Neural cell (in vitro differentiated cells): ENCODE measurements around the gene PRXL2A. TPM values are rescaled to one million over a fixed set of nuclear protein-coding genes. Genes with fewer than 3 reads are reported as not detected.

Experiments
- H2AFZ ChIP-seq: fragments of 200-600, 300-800 bp; sonication (generic), shearing (Covaris generic); 2 replicates; pipeline ENCODE4 v1.6.0; 2014; ENCODE audit warnings: low read depth, mild to moderate bottlenecking, antibody characterized with exemption, low read length, moderate library complexity
- H3F3A ChIP-seq: fragments of 200-600 bp; shearing (Covaris generic); 2 replicates; pipeline ENCODE4 v1.6.1; 2016; ENCODE audit warnings: mild to moderate bottlenecking, moderate library complexity, mixed read lengths, antibody characterized with exemption, low read length; ENCODE audit not compliant: insufficient read depth, poor library complexity, severe bottlenecking
- H3K27ac ChIP-seq: fragments of 200-600, 300-800 bp; sonication (generic), shearing (Covaris generic); 2 replicates; pipeline ENCODE4 v1.5.1; 2014; ENCODE audit warnings: mild to moderate bottlenecking, low read length, moderate library complexity
- H3K27me3 ChIP-seq: fragments of 300-800, 200-600 bp; sonication (generic), shearing (Covaris generic); 2 replicates; pipeline ENCODE4 v1.6.0; 2014; ENCODE audit warnings: mild to moderate bottlenecking, low read depth, low read length, moderate library complexity; ENCODE audit not compliant: insufficient read depth
- H3K36me3 ChIP-seq: fragments of 300-800, 200-600 bp; sonication (generic), shearing (Covaris generic); 2 replicates; pipeline ENCODE4 v1.5.1; 2014; ENCODE audit warnings: mild to moderate bottlenecking, antibody characterized with exemption, low read length, moderate library complexity; ENCODE audit not compliant: insufficient read depth
- H3K4me2 ChIP-seq: fragments of 300-800, 200-600 bp; sonication (generic), shearing (Covaris generic); 2 replicates; pipeline ENCODE4 v1.6.0; 2014; ENCODE audit warnings: mild to moderate bottlenecking, low read length
- H3K4me3 ChIP-seq: fragments of 300-800, 200-600 bp; sonication (generic), shearing (Covaris generic); 2 replicates; pipeline ENCODE4 v1.5.1; 2014; ENCODE audit warnings: mild to moderate bottlenecking, low read length, moderate library complexity
- H3K79me2 ChIP-seq: fragments of 200-600 bp; shearing (Covaris generic); replicated peaks from 2 replicates; pipeline ENCODE4 v1.6.0; 2014; ENCODE audit warnings: mild to moderate bottlenecking, low read length, moderate library complexity; ENCODE audit not compliant: insufficient read depth
- H3K9ac ChIP-seq: fragments of 300-800, 200-600 bp; sonication (generic), shearing (Covaris generic); 2 replicates; pipeline ENCODE4 v1.6.1; 2016; ENCODE audit warnings: mild to moderate bottlenecking, low read length, mixed read lengths
- H3K9me2 ChIP-seq: fragments of 200-600 bp; shearing (Covaris generic); 2 replicates; pipeline ENCODE4 v1.6.1; 2016; ENCODE audit warnings: mild to moderate bottlenecking, low read length, mixed read lengths; ENCODE audit not compliant: insufficient read depth
- H3K9me3 ChIP-seq: fragments of 200-600, 300-800 bp; sonication (generic), shearing (Covaris generic); 2 replicates; pipeline ENCODE4 v1.6.1; 2016; ENCODE audit warnings: mild to moderate bottlenecking, mixed run types, low read length, moderate library complexity, mixed read lengths
- H4K20me1 ChIP-seq: fragments of 200-600 bp; shearing (Covaris generic); 2 replicates; pipeline ENCODE4 v1.6.1; 2016; ENCODE audit warnings: mild to moderate bottlenecking, mixed run types; ENCODE audit not compliant: insufficient read depth
- EP300 ChIP-seq: fragments of 450-650 bp; conservative IDR thresholded peaks from 2 replicates; pipeline ENCODE4 v1.6.1; 2014; ENCODE audit warnings: antibody characterized with exemption, mild to moderate bottlenecking, moderate library complexity; ENCODE audit not compliant: poor library complexity, severe bottlenecking
- EZH2 ChIP-seq: fragments of 200-600, 300-800 bp; shearing (Covaris generic), sonication (generic); IDR thresholded peaks from 2 replicates; pipeline ENCODE4 v1.6.1; 2014; ENCODE audit warnings: antibody characterized with exemption, low read length, borderline replicate concordance, mild to moderate bottlenecking; ENCODE audit not compliant: insufficient read depth, poor library complexity, severe bottlenecking
- MXI1 ChIP-seq: fragments of 450-650 bp; conservative IDR thresholded peaks from 2 replicates; pipeline ENCODE4 v1.6.1; 2014; ENCODE audit warnings: antibody characterized with exemption, mild to moderate bottlenecking; ENCODE audit not compliant: poor library complexity, severe bottlenecking
- POLR2AphosphoS5 ChIP-seq: IDR thresholded peaks from 2 replicates; pipeline ENCODE4 v1.6.1; 2012
- RAD21 ChIP-seq: fragments of 450-650 bp; conservative IDR thresholded peaks from 2 replicates; pipeline ENCODE4 v1.6.1; 2014; ENCODE audit warnings: antibody characterized with exemption, mild to moderate bottlenecking, moderate library complexity
- SMC3 ChIP-seq: fragments of 450-650 bp; conservative IDR thresholded peaks from 2 replicates; pipeline ENCODE4 v1.6.1; 2014; ENCODE audit warnings: antibody characterized with exemption, mild to moderate bottlenecking, moderate library complexity; ENCODE audit not compliant: poor library complexity
- TAF1 ChIP-seq: IDR thresholded peaks from 2 replicates; pipeline ENCODE4 v1.6.1; 2012; ENCODE audit warnings: low read depth
- polyA plus RNA-seq: library from polyadenylated mRNA; depleted of rRNA; stranded (reverse); fragments of >200 nt; gene quantifications from 2 replicates; pipeline ENCODE4 v1.2.3, GENCODE V29; 2014
- TF ChIP-seq, protein P1 (sequence below): IDR thresholded peaks from 2 replicates; pipeline ENCODE4 v1.6.1; 2012; ENCODE audit warnings: borderline replicate concordance
- TF ChIP-seq, protein P2 (sequence below): fragments of 450-650 bp; IDR thresholded peaks from 2 replicates; pipeline ENCODE4 v1.5.1; 2014; ENCODE audit warnings: antibody characterized with exemption, mild to moderate bottlenecking, moderate library complexity; ENCODE audit not compliant: poor library complexity, severe bottlenecking

PRXL2A gene
- polyA plus RNA-seq, 1 donor from 2014 or later: 60.5 TPM

- Histone ChIP-seq H3K9me2 (no peaks in the 10 kb centered on the region), H3K27ac (no peak overlapping the region), H3K79me2 (no peaks in the 10 kb centered on the region), H3K36me3 (no peaks in the 10 kb centered on the region), H3K9me3 (no peaks in the 10 kb centered on the region), H3K27me3 (no peaks in the 10 kb centered on the region), H3K9ac (no peak overlapping the region), H3K4me3 (no peak overlapping the region), H4K20me1 (no peaks in the 10 kb centered on the region), H3K4me2 (no peak overlapping the region), H3F3A (no peaks in the 10 kb centered on the region), H2AFZ (no peak overlapping the region)
- TF ChIP-seq POLR2AphosphoS5 (no peak), EZH2 (no peak), EP300 (no peak), SMC3 (no peak), RAD21 (no peak), TAF1 (no peak), MXI1 (no peak)
- TF ChIP-seq, protein P1, sequence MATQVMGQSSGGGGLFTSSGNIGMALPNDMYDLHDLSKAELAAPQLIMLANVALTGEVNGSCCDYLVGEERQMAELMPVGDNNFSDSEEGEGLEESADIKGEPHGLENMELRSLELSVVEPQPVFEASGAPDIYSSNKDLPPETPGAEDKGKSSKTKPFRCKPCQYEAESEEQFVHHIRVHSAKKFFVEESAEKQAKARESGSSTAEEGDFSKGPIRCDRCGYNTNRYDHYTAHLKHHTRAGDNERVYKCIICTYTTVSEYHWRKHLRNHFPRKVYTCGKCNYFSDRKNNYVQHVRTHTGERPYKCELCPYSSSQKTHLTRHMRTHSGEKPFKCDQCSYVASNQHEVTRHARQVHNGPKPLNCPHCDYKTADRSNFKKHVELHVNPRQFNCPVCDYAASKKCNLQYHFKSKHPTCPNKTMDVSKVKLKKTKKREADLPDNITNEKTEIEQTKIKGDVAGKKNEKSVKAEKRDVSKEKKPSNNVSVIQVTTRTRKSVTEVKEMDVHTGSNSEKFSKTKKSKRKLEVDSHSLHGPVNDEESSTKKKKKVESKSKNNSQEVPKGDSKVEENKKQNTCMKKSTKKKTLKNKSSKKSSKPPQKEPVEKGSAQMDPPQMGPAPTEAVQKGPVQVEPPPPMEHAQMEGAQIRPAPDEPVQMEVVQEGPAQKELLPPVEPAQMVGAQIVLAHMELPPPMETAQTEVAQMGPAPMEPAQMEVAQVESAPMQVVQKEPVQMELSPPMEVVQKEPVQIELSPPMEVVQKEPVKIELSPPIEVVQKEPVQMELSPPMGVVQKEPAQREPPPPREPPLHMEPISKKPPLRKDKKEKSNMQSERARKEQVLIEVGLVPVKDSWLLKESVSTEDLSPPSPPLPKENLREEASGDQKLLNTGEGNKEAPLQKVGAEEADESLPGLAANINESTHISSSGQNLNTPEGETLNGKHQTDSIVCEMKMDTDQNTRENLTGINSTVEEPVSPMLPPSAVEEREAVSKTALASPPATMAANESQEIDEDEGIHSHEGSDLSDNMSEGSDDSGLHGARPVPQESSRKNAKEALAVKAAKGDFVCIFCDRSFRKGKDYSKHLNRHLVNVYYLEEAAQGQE: no peak
Observed at GRCh38 chr10:80449520-80449919, 41.2 kb downstream of the PRXL2A start.

DNA sequence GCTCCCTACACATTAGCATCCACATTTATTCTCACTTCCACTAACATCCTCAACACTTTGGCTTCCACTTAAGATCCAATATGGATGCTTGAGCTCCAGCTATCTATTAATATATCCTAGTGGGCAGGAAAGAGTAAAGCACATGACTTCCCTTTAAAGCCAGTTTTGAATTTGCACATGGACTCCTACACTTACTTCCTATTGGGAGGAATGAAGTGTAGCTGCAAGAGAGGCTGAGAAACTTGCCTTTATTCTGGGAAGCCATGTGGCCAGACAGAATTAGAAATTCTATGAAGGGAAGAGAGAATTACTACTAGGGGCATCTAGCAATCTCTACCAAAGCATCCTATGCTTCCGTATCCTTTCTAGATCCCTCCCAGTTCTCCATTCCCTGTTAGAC lies 42.8 kb downstream of the PRXL2A start:
- TF ChIP-seq, protein P2, sequence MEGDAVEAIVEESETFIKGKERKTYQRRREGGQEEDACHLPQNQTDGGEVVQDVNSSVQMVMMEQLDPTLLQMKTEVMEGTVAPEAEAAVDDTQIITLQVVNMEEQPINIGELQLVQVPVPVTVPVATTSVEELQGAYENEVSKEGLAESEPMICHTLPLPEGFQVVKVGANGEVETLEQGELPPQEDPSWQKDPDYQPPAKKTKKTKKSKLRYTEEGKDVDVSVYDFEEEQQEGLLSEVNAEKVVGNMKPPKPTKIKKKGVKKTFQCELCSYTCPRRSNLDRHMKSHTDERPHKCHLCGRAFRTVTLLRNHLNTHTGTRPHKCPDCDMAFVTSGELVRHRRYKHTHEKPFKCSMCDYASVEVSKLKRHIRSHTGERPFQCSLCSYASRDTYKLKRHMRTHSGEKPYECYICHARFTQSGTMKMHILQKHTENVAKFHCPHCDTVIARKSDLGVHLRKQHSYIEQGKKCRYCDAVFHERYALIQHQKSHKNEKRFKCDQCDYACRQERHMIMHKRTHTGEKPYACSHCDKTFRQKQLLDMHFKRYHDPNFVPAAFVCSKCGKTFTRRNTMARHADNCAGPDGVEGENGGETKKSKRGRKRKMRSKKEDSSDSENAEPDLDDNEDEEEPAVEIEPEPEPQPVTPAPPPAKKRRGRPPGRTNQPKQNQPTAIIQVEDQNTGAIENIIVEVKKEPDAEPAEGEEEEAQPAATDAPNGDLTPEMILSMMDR: no peak
- TF ChIP-seq MXI1: no peak
- TF ChIP-seq, protein P1: no peak
- no peak for TF ChIP-seq TAF1
- TF ChIP-seq RAD21: no peak
- no peak for TF ChIP-seq POLR2AphosphoS5
- Histone ChIP-seq H3K36me3 (no peaks in the 10 kb centered on the region), H3K4me2 (no peak overlapping the region), H3K4me3 (no peak overlapping the region), H3K27me3 (no peaks in the 10 kb centered on the region), H3F3A (no peaks in the 10 kb centered on the region), H3K9me3 (no peaks in the 10 kb centered on the region), H3K27ac (no peak overlapping the region), H2AFZ (no peak overlapping the region), H3K9me2 (no peaks in the 10 kb centered on the region), H3K9ac (no peak overlapping the region), H3K79me2 (peaks cover 16% of the 10 kb centered on the region), H4K20me1 (no peaks in the 10 kb centered on the region)
